Uterus (tissue), 4 donors: ENCODE data around the gene ANKRD13C. TPM values are rescaled to one million over a fixed set of nuclear protein-coding genes. Genes with fewer than 3 reads are reported as not detected.

Experiments used
- DNase-seq, 2 donors: peaks; one replicate each; pipeline ENCODE4 v3.0.0-alpha.2; 2019 to 2020
- H3K27ac ChIP-seq, 2 donors: fragments of 200-600 bp; sonication (generic); 1 replicate in 1 of 2; 2 replicates in 1 of 2; pipeline ENCODE4 v1.5.1; 2016 to 2018
- H3K27me3 ChIP-seq, 2 donors: fragments of 200-600 bp; sonication (generic); one replicate each; pipeline ENCODE4 v1.5.1; 2018 to 2019; ENCODE audit warnings: control low read depth in 1 of 2
- H3K36me3 ChIP-seq, 2 donors: fragments of 200-600 bp; sonication (generic); one replicate each; pipeline ENCODE4 v1.5.1; 2019; ENCODE audit warnings: control low read depth in 1 of 2
- H3K4me1 ChIP-seq, 2 donors: fragments of 200-600 bp; sonication (generic); one replicate each; pipeline ENCODE4 v1.5.1; 2018 to 2019; ENCODE audit warnings: control low read depth in 1 of 2
- H3K4me3 ChIP-seq, 2 donors: fragments of 200-600 bp; sonication (generic); 1 replicate in 1 of 2; 2 replicates in 1 of 2; pipeline ENCODE4 v1.5.1; 2018 to 2019; ENCODE audit warnings: mild to moderate bottlenecking in 1 of 2
- H3K9me3 ChIP-seq, 2 donors: fragments of 200-600 bp; sonication (generic); one replicate each; pipeline ENCODE4 v1.5.1; 2019; ENCODE audit warnings: control low read depth in 1 of 2
- CTCF ChIP-seq, 4 experiments: fragments of 200-600 bp in 2 of 4; fragments of 450-650 bp in 2 of 4; sonication (generic) in 2 of 4; IDR thresholded peaks; one replicate each; pipeline ENCODE4 v1.5.1; 2016 to 2019; ENCODE audit warnings: antibody characterized with exemption in 4 of 4, mild to moderate bottlenecking in 2 of 4, moderate library complexity in 1 of 4
- POLR2A ChIP-seq, 2 donors: fragments of 450-650 bp; IDR thresholded peaks; one replicate each; pipeline ENCODE4 v1.6.1; 2016; ENCODE audit warnings: antibody characterized with exemption in 2 of 2, mild to moderate bottlenecking in 1 of 2, moderate library complexity in 1 of 2
- intact Hi-C: fragments of 100-400 bp; cut with DNase I; formaldehyde crosslinking; loops from one replicate; pipeline ENCODE4 v1.15.1; 2023; ENCODE audit warnings: low total_unique reads
- total RNA-seq, 4 donors: library from RNA; depleted of rRNA in 3 of 4; stranded (reverse); fragments of >200 nt in 3 of 4; gene quantifications; one replicate each; pipeline versions ENCODE4 v1.1.0 to v1.2.4, GENCODE V29; 2014 to 2023
- donor health status: DM: yes; HTN: yes; CAD: no.

ANKRD13C gene
- total RNA-seq, 4 donors from 2014 or later, result 28.7 to 59.5 (median 32.6) TPM

- intact Hi-C loops, result no loop called here
- H3K4me1 ChIP-seq, result peaks cover 0 to 5% of the 10 kb centered on the region in 2 donors
- no peaks in the 10 kb centered on the region for H3K9me3 ChIP-seq
- TF ChIP-seq CTCF (IDR thresholded peaks at IDR 0.05) (no peak), POLR2A (IDR thresholded peaks at IDR 0.05) (no peak)
- no peak for DNase-seq
- no peak overlapping the region for H3K27ac ChIP-seq
- no peaks in the 10 kb centered on the region for H3K36me3 ChIP-seq
- H3K4me3 ChIP-seq, result no peak overlapping the region
- H3K27me3 ChIP-seq, result no peaks in the 10 kb centered on the region
Observed at GRCh38 chr1:70231475-70231874, 123.0 kb downstream of the ANKRD13C start.

GRCh38 chr1:70228670-70229069 is 125.9 kb downstream of the ANKRD13C start:
- intact Hi-C loops, result no loop called here
- TF ChIP-seq CTCF (IDR thresholded peaks at IDR 0.05), result no peak
- TF ChIP-seq POLR2A (IDR thresholded peaks at IDR 0.05), result no peak
- no peak overlapping the region for H3K4me3 ChIP-seq
- DNase-seq, result no peak
- no peaks in the 10 kb centered on the region for H3K27me3 ChIP-seq
- H3K4me1 ChIP-seq, result peaks cover 4 to 15% of the 10 kb centered on the region in 2 donors
- no peak overlapping the region for H3K27ac ChIP-seq
- H3K36me3 ChIP-seq, result no peaks in the 10 kb centered on the region
- H3K9me3 ChIP-seq, result no peaks in the 10 kb centered on the region

DNA sequence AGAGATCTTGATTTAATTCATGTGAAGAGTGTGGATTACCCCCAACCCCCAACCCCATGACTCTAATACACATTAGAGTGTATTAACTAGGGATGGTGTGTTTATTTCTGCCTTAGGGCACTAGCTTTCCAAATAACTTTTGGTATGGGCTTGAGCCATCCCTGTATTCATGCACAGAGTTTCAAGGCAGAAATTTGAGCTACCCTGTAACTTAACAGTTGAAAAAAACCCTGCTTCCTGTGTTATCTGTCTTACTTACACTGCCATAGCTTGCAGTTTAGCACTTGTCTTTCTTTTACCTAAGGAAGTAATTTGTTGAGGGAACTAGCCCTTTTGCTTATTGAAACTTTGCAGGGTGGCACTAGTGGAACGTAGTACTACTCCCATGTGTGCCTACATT is 127.1 kb downstream of the ANKRD13C start:
- no peaks in the 10 kb centered on the region for H3K27me3 ChIP-seq
- intact Hi-C loops, result no loop called here
- H3K36me3 ChIP-seq, result no peaks in the 10 kb centered on the region
- peaks cover 4 to 27% of the 10 kb centered on the region in 2 donors for H3K4me1 ChIP-seq
- no peak for DNase-seq
- H3K27ac ChIP-seq, result no peak overlapping the region
- no peaks in the 10 kb centered on the region for H3K9me3 ChIP-seq
- TF ChIP-seq POLR2A (IDR thresholded peaks at IDR 0.05), result no peak
- no peak for TF ChIP-seq CTCF (IDR thresholded peaks at IDR 0.05)
- no peak overlapping the region for H3K4me3 ChIP-seq

- Histone ChIP-seq H3K27me3 (no peaks in the 10 kb centered on the region), H3K4me1 (peaks cover 4 to 31% of the 10 kb centered on the region in 2 donors), H3K36me3 (no peaks in the 10 kb centered on the region), H3K9me3 (no peaks in the 10 kb centered on the region), H3K27ac (no peak overlapping the region), H3K4me3 (no peak overlapping the region)
- DNase-seq, result no peak
- intact Hi-C loops, result no loop called here
- TF ChIP-seq POLR2A (IDR thresholded peaks at IDR 0.05), result no peak
- no peak for TF ChIP-seq CTCF (IDR thresholded peaks at IDR 0.05)
Observed at GRCh38 chr1:70224954-70225353, 129.6 kb downstream of the ANKRD13C start.

- H3K9me3 ChIP-seq, result no peaks in the 10 kb centered on the region
- H3K36me3 ChIP-seq, result no peaks in the 10 kb centered on the region
- H3K27me3 ChIP-seq, result no peaks in the 10 kb centered on the region
- H3K27ac ChIP-seq, result peak overlapping the region; percentile 96 to 97
- peak overlapping the region in 1 of 2 donors; percentile 16 for H3K4me3 ChIP-seq
- TF ChIP-seq POLR2A (IDR thresholded peaks at IDR 0.05), result no peak
- no peak for TF ChIP-seq CTCF (IDR thresholded peaks at IDR 0.05)
- DNase-seq, result no peak
- intact Hi-C loops, result no loop called here
- H3K4me1 ChIP-seq, result peaks cover 4 to 25% of the 10 kb centered on the region in 2 donors
Observed at GRCh38 chr1:70222716-70223235, 131.7 kb downstream of the ANKRD13C start.
